ENCODE results near the gene GFRA4.

Gene GFRA4

GRCh38 chr20:3655131-3655405 lies 8.1 kb downstream of the GFRA4 start:
- in situ Hi-C loops (cut with MboI; ENCODE audit: low sequenced_read_pairs) = no loop called here

GRCh38 chr20:3654326-3655130 lies 8.7 kb downstream of the GFRA4 start:
- in situ Hi-C loops (cut with MboI; ENCODE audit: low sequenced_read_pairs) = no loop called here

- in situ Hi-C loops (cut with MboI; ENCODE audit: low sequenced_read_pairs) = no loop called here
These were observed 9.3 kb downstream of the GFRA4 start for GRCh38 chr20:3653921-3654320.

GRCh38 chr20:3652676-3653596 lies 10.3 kb downstream of the GFRA4 start:
- in situ Hi-C loops (cut with MboI; ENCODE audit: low sequenced_read_pairs) = no loop called here

- in situ Hi-C loops (cut with MboI; ENCODE audit: low sequenced_read_pairs) = no loop called here
These were observed 11.0 kb downstream of the GFRA4 start for GRCh38 chr20:3652221-3652620.

GRCh38 chr20:3651204-3651962 lies 11.8 kb downstream of the GFRA4 start:
- in situ Hi-C loops (cut with MboI; ENCODE audit: low sequenced_read_pairs) = no loop called here

GRCh38 chr20:3648951-3649350 lies 14.2 kb downstream of the GFRA4 start:
- in situ Hi-C loops (cut with MboI; ENCODE audit: low sequenced_read_pairs) = no loop called here

GRCh38 chr20:3647473-3647872 lies 15.7 kb downstream of the GFRA4 start:
- in situ Hi-C loops (cut with MboI; ENCODE audit: low sequenced_read_pairs) = no loop called here

- in situ Hi-C loops (cut with MboI; ENCODE audit: low sequenced_read_pairs) = no loop called here
These were observed 16.5 kb downstream of the GFRA4 start for GRCh38 chr20:3646651-3647050.

GRCh38 chr20:3646067-3646440 lies 17.1 kb downstream of the GFRA4 start:
- in situ Hi-C loops (cut with MboI; ENCODE audit: low sequenced_read_pairs) = no loop called here

- in situ Hi-C loops (cut with MboI; ENCODE audit: low sequenced_read_pairs) = no loop called here
These were observed 17.7 kb downstream of the GFRA4 start for GRCh38 chr20:3645309-3646066.

GRCh38 chr20:3640259-3640658 lies 22.9 kb downstream of the GFRA4 start:
- in situ Hi-C loops (cut with MboI; ENCODE audit: low sequenced_read_pairs) = no loop called here

- in situ Hi-C loops (cut with MboI; ENCODE audit: low sequenced_read_pairs) = no loop called here
These were observed 27.9 kb downstream of the GFRA4 start for GRCh38 chr20:3635346-3635745.

- in situ Hi-C loops (cut with MboI; ENCODE audit: low sequenced_read_pairs) = no loop called here
These were observed 29.2 kb downstream of the GFRA4 start for GRCh38 chr20:3633913-3634478.

GRCh38 chr20:3632311-3633004 lies 30.7 kb downstream of the GFRA4 start:
- in situ Hi-C loops (cut with MboI; ENCODE audit: low sequenced_read_pairs) = no loop called here

GRCh38 chr20:3631534-3631933 lies 31.7 kb downstream of the GFRA4 start:
- in situ Hi-C loops (cut with MboI; ENCODE audit: low sequenced_read_pairs) = no loop called here

GRCh38 chr20:3630429-3630828 lies 32.8 kb downstream of the GFRA4 start:
- in situ Hi-C loops (cut with MboI; ENCODE audit: low sequenced_read_pairs) = no loop called here

GRCh38 chr20:3629893-3630292 lies 33.3 kb downstream of the GFRA4 start:
- in situ Hi-C loops (cut with MboI; ENCODE audit: low sequenced_read_pairs) = no loop called here

- in situ Hi-C loops (cut with MboI; ENCODE audit: low sequenced_read_pairs) = no loop called here
These were observed 34.5 kb downstream of the GFRA4 start for GRCh38 chr20:3628502-3629314.

Measured in HL-60/S4 treated with retinoic acid at 250 ng/mL for 4 days and 3 days (cell line).